Prostate gland (tissue), 2 donors: ENCODE data around the gene KCNQ1.

Experiments
- CTCF ChIP-seq, 4 experiments: fragments of 200-600 bp in 2 of 4; fragments of 450-650 bp in 2 of 4; sonication (generic) in 2 of 4; IDR thresholded peaks; 1 replicate in 3 of 4; 2 replicates in 1 of 4; pipeline ENCODE4 v1.5.1; 2016 to 2019; ENCODE audit warnings: antibody characterized with exemption in 4 of 4, mild to moderate bottlenecking in 2 of 4, moderate library complexity in 2 of 4
- POLR2A ChIP-seq: fragments of 450-650 bp; IDR thresholded peaks from one replicate; pipeline ENCODE4 v1.6.1; 2016; ENCODE audit warnings: antibody characterized with exemption, mild to moderate bottlenecking
- POLR2AphosphoS5 ChIP-seq: sonication (generic); formaldehyde crosslinking; IDR thresholded peaks from one replicate; pipeline ENCODE4 v1.6.1; 2017; ENCODE audit warnings: antibody characterized with exemption

GRCh38 chr11:2643746-2644145, 198.9 kb downstream of the KCNQ1 start:
- no peak for TF ChIP-seq CTCF (IDR thresholded peaks at IDR 0.05)
- no peak for TF ChIP-seq POLR2AphosphoS5
- no peak for TF ChIP-seq POLR2A
